HL-60 (cell line): ENCODE results near the gene PTPN9.
"Not testable (repeated sequence)": the region's sequence is repeated elsewhere in the genome, so short reads cannot be mapped to it uniquely, and the experiment has no call there.

ENCODE experiments used
- DNase-seq, 2 experiments: peaks; one replicate each; pipeline ENCODE4 v3.0.0-alpha.2; 2010 to 2020; ENCODE audit warnings: low read depth in 1 of 2, low spot score in 1 of 2
- H3K27ac ChIP-seq: fragments of 250-450 bp; sonication (Bioruptor Pico); replicated peaks from 2 replicates; pipeline ENCODE4 v1.5.1; 2020; ENCODE audit warnings: mild to moderate bottlenecking, moderate library complexity
- H3K27me3 ChIP-seq: fragments of 250-450 bp; sonication (Bioruptor Pico); 2 replicates; pipeline ENCODE4 v1.5.1; 2021; ENCODE audit warnings: mild to moderate bottlenecking, moderate library complexity; ENCODE audit not compliant: insufficient read depth, poor library complexity, severe bottlenecking
- H3K4me3 ChIP-seq: replicated peaks from 2 replicates; pipeline ENCODE4 v1.5.1; 2011; ENCODE audit warnings: mild to moderate bottlenecking, control low read depth, low read length; ENCODE audit not compliant: insufficient read depth
- CTCF ChIP-seq: IDR thresholded peaks from one replicate; pipeline ENCODE4 v1.5.1; 2011; ENCODE audit warnings: low read length, control low read depth, inconsistent platforms; ENCODE audit not compliant: insufficient read depth
- GABPA ChIP-seq: IDR thresholded peaks from 2 replicates; pipeline ENCODE4 v1.6.1; 2012; ENCODE audit warnings: low read depth
- POLR2AphosphoS5 ChIP-seq: IDR thresholded peaks from 2 replicates; pipeline ENCODE4 v1.6.1; 2012; ENCODE audit warnings: low read depth
- SPI1 ChIP-seq: IDR thresholded peaks from 2 replicates; pipeline ENCODE4 v1.6.1; 2012; ENCODE audit warnings: low read depth, mild to moderate bottlenecking, borderline replicate concordance
- TF ChIP-seq, protein P1 (sequence below): IDR thresholded peaks from 2 replicates; pipeline ENCODE4 v1.6.1; 2012; ENCODE audit warnings: low read depth; ENCODE audit not compliant: insufficient replicate concordance

PTPN9 gene

DNA sequence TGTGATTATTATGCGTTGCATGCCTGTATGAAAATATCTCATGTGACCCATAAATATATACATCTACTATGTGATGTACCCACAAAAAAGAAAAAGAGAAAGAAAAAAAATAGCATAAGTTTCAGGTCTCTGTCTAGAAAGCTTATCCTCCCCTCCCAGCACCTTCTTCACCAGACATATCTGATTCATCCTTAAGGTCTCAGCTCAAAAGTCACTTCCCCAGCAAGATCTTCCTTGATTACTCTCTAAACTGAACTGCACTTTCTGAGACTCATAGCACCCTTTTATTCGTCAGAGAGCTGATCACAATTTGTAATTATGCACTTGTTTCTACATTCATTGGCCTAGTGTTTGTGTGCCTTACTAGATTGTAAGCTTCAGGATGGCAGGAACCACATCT is 11.1 kb upstream of the PTPN9 start:
- TF ChIP-seq POLR2AphosphoS5, result no peak
- TF ChIP-seq SPI1, result no peak
- TF ChIP-seq GABPA, result no peak
- no peak for TF ChIP-seq CTCF
- TF ChIP-seq, protein P1, sequence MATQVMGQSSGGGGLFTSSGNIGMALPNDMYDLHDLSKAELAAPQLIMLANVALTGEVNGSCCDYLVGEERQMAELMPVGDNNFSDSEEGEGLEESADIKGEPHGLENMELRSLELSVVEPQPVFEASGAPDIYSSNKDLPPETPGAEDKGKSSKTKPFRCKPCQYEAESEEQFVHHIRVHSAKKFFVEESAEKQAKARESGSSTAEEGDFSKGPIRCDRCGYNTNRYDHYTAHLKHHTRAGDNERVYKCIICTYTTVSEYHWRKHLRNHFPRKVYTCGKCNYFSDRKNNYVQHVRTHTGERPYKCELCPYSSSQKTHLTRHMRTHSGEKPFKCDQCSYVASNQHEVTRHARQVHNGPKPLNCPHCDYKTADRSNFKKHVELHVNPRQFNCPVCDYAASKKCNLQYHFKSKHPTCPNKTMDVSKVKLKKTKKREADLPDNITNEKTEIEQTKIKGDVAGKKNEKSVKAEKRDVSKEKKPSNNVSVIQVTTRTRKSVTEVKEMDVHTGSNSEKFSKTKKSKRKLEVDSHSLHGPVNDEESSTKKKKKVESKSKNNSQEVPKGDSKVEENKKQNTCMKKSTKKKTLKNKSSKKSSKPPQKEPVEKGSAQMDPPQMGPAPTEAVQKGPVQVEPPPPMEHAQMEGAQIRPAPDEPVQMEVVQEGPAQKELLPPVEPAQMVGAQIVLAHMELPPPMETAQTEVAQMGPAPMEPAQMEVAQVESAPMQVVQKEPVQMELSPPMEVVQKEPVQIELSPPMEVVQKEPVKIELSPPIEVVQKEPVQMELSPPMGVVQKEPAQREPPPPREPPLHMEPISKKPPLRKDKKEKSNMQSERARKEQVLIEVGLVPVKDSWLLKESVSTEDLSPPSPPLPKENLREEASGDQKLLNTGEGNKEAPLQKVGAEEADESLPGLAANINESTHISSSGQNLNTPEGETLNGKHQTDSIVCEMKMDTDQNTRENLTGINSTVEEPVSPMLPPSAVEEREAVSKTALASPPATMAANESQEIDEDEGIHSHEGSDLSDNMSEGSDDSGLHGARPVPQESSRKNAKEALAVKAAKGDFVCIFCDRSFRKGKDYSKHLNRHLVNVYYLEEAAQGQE, result no peak
- H3K4me3 ChIP-seq, result no peak overlapping the region
- no peak for DNase-seq
- H3K27me3 ChIP-seq, result no peaks in the 10 kb centered on the region
- no peak overlapping the region for H3K27ac ChIP-seq

- no peak overlapping the region for H3K4me3 ChIP-seq
- no peaks in the 10 kb centered on the region for H3K27me3 ChIP-seq
- no peak for TF ChIP-seq SPI1
- TF ChIP-seq CTCF, result no peak
- no peak for TF ChIP-seq POLR2AphosphoS5
- H3K27ac ChIP-seq, result no peak overlapping the region
- no peak for DNase-seq
These were observed 10.0 kb upstream of the PTPN9 start for GRCh38 chr15:75589071-75589470.

GRCh38 chr15:75586422-75586821 is 7.3 kb upstream of the PTPN9 start:
- not testable (repeated sequence) for H3K27ac ChIP-seq, DNase-seq, H3K4me3 ChIP-seq, H3K27me3 ChIP-seq

DNA sequence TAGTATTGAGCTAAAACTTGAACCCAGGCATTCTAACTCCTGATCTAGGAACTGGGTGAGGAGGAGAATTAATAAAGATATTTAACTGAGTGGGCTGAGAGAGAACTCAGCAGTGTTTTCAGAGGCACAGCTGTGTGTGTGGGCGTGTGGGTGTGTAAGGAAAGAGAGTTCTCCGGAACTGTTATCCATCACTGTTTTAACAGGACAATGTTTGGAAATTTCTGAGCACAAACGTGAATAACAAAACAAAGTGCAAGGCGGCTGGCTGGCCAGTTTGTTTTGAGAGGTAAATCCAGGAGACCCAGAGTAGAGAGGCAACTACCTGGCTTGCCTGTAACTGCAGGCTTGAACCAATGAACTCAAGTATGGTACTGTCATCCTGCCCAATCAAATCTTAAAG is 5.0 kb upstream of the PTPN9 start:
- TF ChIP-seq POLR2AphosphoS5 (no peak), SPI1 (no peak), GABPA (no peak), CTCF (no peak)

DNA sequence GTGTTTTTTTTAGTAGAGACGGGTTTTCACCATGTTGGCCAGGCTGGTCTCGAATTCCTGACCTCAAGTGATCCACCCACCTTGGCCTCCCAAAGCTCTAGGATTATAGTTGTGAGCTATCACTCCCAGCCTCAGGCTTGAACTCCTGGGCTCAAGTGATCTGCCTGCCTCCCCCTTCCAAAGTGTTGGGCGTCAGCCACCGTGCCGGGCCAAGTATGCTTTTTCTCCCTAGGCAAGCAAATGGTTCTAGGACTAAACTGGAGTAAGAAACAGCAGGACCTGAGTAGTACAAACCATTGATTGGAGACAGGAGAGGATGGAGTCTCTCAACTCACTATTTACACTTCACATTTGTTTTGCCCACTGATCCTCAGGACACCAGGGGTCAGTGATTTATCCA is 4.6 kb upstream of the PTPN9 start:
- no peak for DNase-seq
- H3K27ac ChIP-seq, result no peak overlapping the region
- no peak overlapping the region for H3K4me3 ChIP-seq
- TF ChIP-seq POLR2AphosphoS5, result no peak
- TF ChIP-seq, protein P1, result no peak
- no peak for TF ChIP-seq SPI1
- no peak for TF ChIP-seq CTCF
- no peak for TF ChIP-seq GABPA
- no peaks in the 10 kb centered on the region for H3K27me3 ChIP-seq

More for the DNA sequence above, 5.0 kb upstream of the PTPN9 start:
- DNase-seq, result no peak
- no peak overlapping the region for H3K4me3 ChIP-seq
- H3K27me3 ChIP-seq, result no peaks in the 10 kb centered on the region
- no peak overlapping the region for H3K27ac ChIP-seq

GRCh38 chr15:75582943-75583342 is 3.8 kb upstream of the PTPN9 start:
- not testable (repeated sequence) for H3K27ac ChIP-seq, H3K27me3 ChIP-seq, DNase-seq, H3K4me3 ChIP-seq
